K562 (cell line): ENCODE measurements around the gene DOCK7. TPM values are rescaled to one million over a fixed set of nuclear protein-coding genes. Genes with fewer than 3 reads are reported as not detected.

Experiments used
- ATAC-seq: fragments of 200-7000 bp; cut with Tn5 transposase; 3 replicates; pipeline ENCODE4 v1.9.1; 2020; ENCODE audit warnings: moderate library complexity
- BruUV-seq: library from RNA; stranded (reverse); fragments of 400-500 nt; replicated peaks from 2 replicates; lab custom pipeline; 2021; lab: Mats Ljungman, UMichigan
- CTCF ChIA-PET: fragments of 300-600 bp; formaldehyde crosslinking; extraction: SDS; loops from one replicate; lab custom pipeline; 2021; ENCODE audit warnings: low intra/inter-chr PET ratio; lab: Yijun Ruan, JAX
- POLR2A ChIA-PET: fragments of 300-600, 350-650 bp; sonication (Branson Sonifier 250); formaldehyde crosslinking; extraction: SDS; loops from one replicate; lab custom pipeline; 2021; ENCODE audit warnings: antibody characterized with exemption, inconsistent platforms; lab: Yijun Ruan, JAX
- DNase-seq, 4 experiments: peaks; one replicate each; pipeline versions ENCODE4 v3.0.0 to v3.0.0-alpha.2; 2011 to 2018; ENCODE audit warnings: low spot score in 3 of 4, mixed read lengths in 3 of 4; ENCODE audit errors: extremely low read depth in 1 of 4
- FAIRE-seq: peaks from 2 replicates; lab custom pipeline; 2011; peaks lifted over from hg19 to GRCh38; lab: Jason Lieb, UNC
- H2AFZ ChIP-seq: 2 replicates; pipeline ENCODE4 v1.6.0; 2011; ENCODE audit warnings: low read depth, low read length, control low read depth, inconsistent platforms
- H3K27ac ChIP-seq: fragments of 200-600 bp; 3 replicates; pipeline ENCODE4 v1.8.0; 2011; ENCODE audit warnings: low read depth, mild to moderate bottlenecking, control low read depth, inconsistent platforms, low read length, moderate library complexity, mixed read lengths; ENCODE audit errors: extremely low read depth
- H3K27me3 ChIP-seq, 2 experiments: fragments of 300-600 bp in 1 of 2; 2 replicates in 1 of 2; 3 replicates in 1 of 2; pipeline versions ENCODE4 v1.6.0 to v1.8.0; 2011; ENCODE audit warnings: inconsistent platforms in 2 of 2, low read length in 2 of 2, mild to moderate bottlenecking in 1 of 2, mixed read lengths in 1 of 2, moderate library complexity in 1 of 2; ENCODE audit not compliant: control insufficient read depth in 2 of 2, insufficient read depth in 2 of 2
- H3K36me3 ChIP-seq: fragments of 300-600 bp; 3 replicates; pipeline ENCODE4 v1.8.0; 2011; ENCODE audit warnings: mild to moderate bottlenecking, low read length, inconsistent platforms; ENCODE audit not compliant: control insufficient read depth, insufficient read depth
- H3K4me1 ChIP-seq, 2 experiments: fragments of 200-600 bp in 1 of 2; replicated peaks in 1 of 2; 2 replicates in 1 of 2; 3 replicates in 1 of 2; pipeline versions ENCODE4 v1.5.1 to v1.8.0; 2011; ENCODE audit warnings: inconsistent platforms in 2 of 2, low read length in 2 of 2, mild to moderate bottlenecking in 1 of 2, mixed read lengths in 1 of 2, moderate library complexity in 1 of 2; ENCODE audit not compliant: control insufficient read depth in 2 of 2, insufficient read depth in 2 of 2
- H3K4me2 ChIP-seq: 2 replicates; pipeline ENCODE4 v1.6.1; 2011; ENCODE audit warnings: low read length, control low read depth, inconsistent platforms, mixed read lengths; ENCODE audit not compliant: insufficient read depth
- H3K4me3 ChIP-seq: fragments of 200-600 bp; sonication (generic), shearing (Covaris generic); 2 replicates; pipeline ENCODE4 v1.5.1; 2016; ENCODE audit warnings: control low read depth, inconsistent platforms
- H3K79me2 ChIP-seq: fragments of 200-600 bp; 3 replicates; pipeline ENCODE4 v1.8.0; 2011; ENCODE audit warnings: low read length, inconsistent platforms; ENCODE audit not compliant: control insufficient read depth, insufficient read depth
- H3K9ac ChIP-seq, 2 experiments: 2 replicates each; pipeline versions ENCODE4 v1.6.0 to v1.6.1; 2011; ENCODE audit warnings: low read depth in 2 of 2, low read length in 2 of 2, control low read depth in 1 of 2, inconsistent platforms in 1 of 2, mild to moderate bottlenecking in 1 of 2, mixed read lengths in 1 of 2; ENCODE audit not compliant: insufficient read depth in 1 of 2
- H3K9me1 ChIP-seq: one replicate; pipeline ENCODE4 v1.6.0; 2011; ENCODE audit warnings: inconsistent platforms, mild to moderate bottlenecking, low read length, moderate library complexity; ENCODE audit not compliant: control insufficient read depth, insufficient read depth
- H3K9me3 ChIP-seq: replicated peaks from 2 replicates; pipeline ENCODE4 v1.5.1; 2011; ENCODE audit warnings: low read depth, low read length, inconsistent platforms; ENCODE audit not compliant: control insufficient read depth, insufficient read depth
- H4K20me1 ChIP-seq: replicated peaks from 2 replicates; pipeline ENCODE4 v1.6.1; 2011; ENCODE audit warnings: low read length, inconsistent platforms, mixed read lengths; ENCODE audit not compliant: control insufficient read depth, insufficient read depth
- C11orf30 ChIP-seq: fragments of 450-650 bp; IDR thresholded peaks from 2 replicates; pipeline ENCODE4 v1.6.1; 2016; ENCODE audit warnings: low read depth, mild to moderate bottlenecking
- CEBPG ChIP-seq, 3 experiments: fragments of 200-800 bp in 1 of 3; sonication (Bioruptor generic) in 1 of 3; sonication (generic) in 1 of 3; formaldehyde crosslinking in 1 of 3; IDR thresholded peaks in 2 of 3; conservative IDR thresholded peaks in 1 of 3; 2 replicates each; pipeline versions ENCODE4 v1.6.1 to v1.8.0; 2016 to 2022; ENCODE audit warnings: missing compliant biosample characterization in 2 of 3, missing genetic modification characterization in 2 of 3, mild to moderate bottlenecking in 1 of 3, missing genetic modification reagents in 1 of 3
- HNRNPLL ChIP-seq: fragments of 200-400 bp; formaldehyde crosslinking; IDR thresholded peaks from 2 replicates; pipeline ENCODE4 v1.6.1; 2017; ENCODE audit warnings: low read length, low read depth, mild to moderate bottlenecking; ENCODE audit not compliant: poor library complexity, severe bottlenecking
- NELFE ChIP-seq: IDR thresholded peaks from 2 replicates; pipeline ENCODE4 v1.6.1; 2011; ENCODE audit warnings: mild to moderate bottlenecking; ENCODE audit not compliant: insufficient read depth, insufficient read length
- SIRT6 ChIP-seq: IDR thresholded peaks from one replicate; pipeline ENCODE4 v1.6.1; 2012; ENCODE audit warnings: low read depth, mild to moderate bottlenecking, control low read depth, inconsistent platforms, low read length, moderate library complexity
- ZNF766 ChIP-seq: fragments of 200-800 bp; sonication (Bioruptor generic); conservative IDR thresholded peaks from 2 replicates; pipeline ENCODE4 v1.6.1; 2016; ENCODE audit warnings: missing genetic modification characterization, missing compliant biosample characterization
- WGBS: fragments of 100-300 bp; shearing (Covaris generic); methylation state at CpG from one replicate; pipeline ENCODE4 v1.1.6; 2016; ENCODE audit warnings: low coverage, mixed read lengths; ENCODE audit not compliant: insufficient coverage; ENCODE audit errors: missing lambda C conversion rate; 5-methylcytosine and 5-hydroxymethylcytosine counted together
- in situ Hi-C: fragments of 300-500 bp; cut with MboI; formaldehyde crosslinking; loops from 4 replicates; pipeline ENCODE4 v1.15.0; 2018; ENCODE audit warnings: inconsistent platforms, mixed read lengths
- intact Hi-C: fragments of 100-400 bp; cut with micrococcal nuclease; formaldehyde crosslinking; loops from 2 replicates; pipeline ENCODE4 v1.14.2; 2022
- polyA plus RNA-seq, 8 experiments: library from polyadenylated mRNA; depleted of rRNA in 4 of 8; stranded (reverse) in 5 of 8; unstranded in 3 of 8; fragments of >200 nt; fragmentation: Nextera tagmentation in 2 of 8; fragmentation: Illumina TruSeq in 1 of 8; extraction: Ambion mirVana in 2 of 8; extraction: Trizol in 1 of 8; gene quantifications; 2 replicates each; pipeline versions ENCODE4 v1.2.1 to v1.2.3, GENCODE V29; 2011 to 2014; ENCODE audit warnings: inconsistent platforms in 1 of 8, missing spikeins in 1 of 8
- total RNA-seq, 7 experiments: library from RNA; depleted of rRNA in 6 of 7; stranded (reverse); fragments of >200 nt in 6 of 7; fragmentation: Illumina TruSeq in 2 of 7; extraction: Trizol in 2 of 7; gene quantifications; 2 replicates each; pipeline versions ENCODE4 v1.2.1 to v1.2.3, GENCODE V29; 2011 to 2021; ENCODE audit warnings: low replicate concordance in 1 of 7
- TF ChIP-seq, protein P1 (sequence below): sonication (generic); formaldehyde crosslinking; IDR thresholded peaks from 2 replicates; pipeline ENCODE4 v1.5.0; 2020; ENCODE audit warnings: missing genetic modification reagents
- TF ChIP-seq, protein P2 (sequence below): sonication (generic); IDR thresholded peaks from 2 replicates; pipeline ENCODE4 v1.6.1; 2016
- TF ChIP-seq, protein P3 (sequence below): sonication (generic); formaldehyde crosslinking; IDR thresholded peaks from 2 replicates; pipeline ENCODE4 v1.9.0; 2022; ENCODE audit warnings: mild to moderate bottlenecking, missing genetic modification reagents
- TF ChIP-seq, protein P4 (sequence below), 2 experiments: fragments of 450-650 bp in 1 of 2; sonication (generic) in 1 of 2; formaldehyde crosslinking in 1 of 2; IDR thresholded peaks in 1 of 2; conservative IDR thresholded peaks in 1 of 2; 2 replicates each; pipeline versions ENCODE4 v1.6.1 to v1.8.1; 2016 to 2023; ENCODE audit warnings: mild to moderate bottlenecking in 2 of 2, moderate library complexity in 2 of 2, inconsistent platforms in 1 of 2, missing genetic modification reagents in 1 of 2

The DOCK7 gene
- total and polyA plus RNA-seq, 9 of the 15 experiments (the other 6 are each of a cell fraction or from before 2014, with no cell fraction given) = 4.9 to 35.1 (median 12.6) TPM

DNA sequence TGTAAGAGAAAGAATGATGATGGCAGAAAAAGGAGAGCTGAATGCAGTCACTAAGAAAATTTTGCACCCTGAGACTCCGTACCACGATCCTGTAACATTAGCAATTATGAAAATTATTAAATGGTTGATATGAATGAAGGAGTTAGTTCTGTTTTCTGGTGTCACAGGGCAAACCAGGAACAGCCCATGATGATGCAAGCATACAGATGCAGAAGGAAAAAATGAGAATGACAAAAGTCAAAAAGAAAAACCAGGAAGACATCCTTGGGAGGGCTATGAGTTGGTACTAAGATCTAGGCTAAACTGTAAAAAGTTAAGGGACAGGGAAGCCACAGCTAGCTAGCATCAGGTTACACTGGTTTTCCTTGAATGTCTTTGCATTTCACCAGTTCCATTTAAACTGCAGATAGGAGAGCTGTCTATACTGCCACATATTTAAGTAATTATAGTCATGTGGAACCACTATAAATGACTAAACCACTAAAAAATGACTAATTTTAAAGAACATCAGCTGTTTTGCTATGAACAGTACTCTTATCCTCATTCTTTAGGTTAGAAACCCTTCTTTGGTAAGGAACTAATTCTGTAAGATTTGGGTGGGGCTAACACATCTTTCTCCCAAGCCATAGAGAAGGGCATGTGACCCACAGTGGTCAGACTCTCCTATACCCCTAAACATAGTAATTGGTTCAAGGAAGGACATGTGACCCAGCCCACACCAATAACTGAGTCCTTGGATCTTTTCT is 11.4 kb downstream of the DOCK7 start:
- in situ Hi-C loops = no loop called here
- peak; percentile 64 for ATAC-seq

More for the DNA sequence above, 11.4 kb downstream of the DOCK7 start:
- H3K4me3 ChIP-seq = no peak overlapping the region
- H3K4me1 ChIP-seq = no peaks in the 10 kb centered on the region; a peak in 1 of 5 replicates
- no peak overlapping the region for H3K9ac ChIP-seq
- no peak overlapping the region for H2AFZ ChIP-seq
- TF ChIP-seq, protein P1, sequence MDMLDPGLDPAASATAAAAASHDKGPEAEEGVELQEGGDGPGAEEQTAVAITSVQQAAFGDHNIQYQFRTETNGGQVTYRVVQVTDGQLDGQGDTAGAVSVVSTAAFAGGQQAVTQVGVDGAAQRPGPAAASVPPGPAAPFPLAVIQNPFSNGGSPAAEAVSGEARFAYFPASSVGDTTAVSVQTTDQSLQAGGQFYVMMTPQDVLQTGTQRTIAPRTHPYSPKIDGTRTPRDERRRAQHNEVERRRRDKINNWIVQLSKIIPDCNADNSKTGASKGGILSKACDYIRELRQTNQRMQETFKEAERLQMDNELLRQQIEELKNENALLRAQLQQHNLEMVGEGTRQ (CRISPR knock-in tag) = peak; percentile 55
- no peak for TF ChIP-seq HNRNPLL
- TF ChIP-seq NELFE = no peak
- no peak for TF ChIP-seq CEBPG (CRISPR knock-in tag; IDR thresholded peaks at IDR 0.05)
- TF ChIP-seq CEBPG (tag; conservative IDR thresholded peaks at IDR 0.05 in 1 of 2, IDR thresholded peaks at IDR 0.05 in 1 of 2) = peak; percentile 26 to 33; a peak in 2 of 4 replicates
- no peak for TF ChIP-seq ZNF766 (CRISPR knock-in tag)
- TF ChIP-seq, protein P2, sequence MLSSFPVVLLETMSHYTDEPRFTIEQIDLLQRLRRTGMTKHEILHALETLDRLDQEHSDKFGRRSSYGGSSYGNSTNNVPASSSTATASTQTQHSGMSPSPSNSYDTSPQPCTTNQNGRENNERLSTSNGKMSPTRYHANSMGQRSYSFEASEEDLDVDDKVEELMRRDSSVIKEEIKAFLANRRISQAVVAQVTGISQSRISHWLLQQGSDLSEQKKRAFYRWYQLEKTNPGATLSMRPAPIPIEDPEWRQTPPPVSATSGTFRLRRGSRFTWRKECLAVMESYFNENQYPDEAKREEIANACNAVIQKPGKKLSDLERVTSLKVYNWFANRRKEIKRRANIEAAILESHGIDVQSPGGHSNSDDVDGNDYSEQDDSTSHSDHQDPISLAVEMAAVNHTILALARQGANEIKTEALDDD = peak; percentile 29; the same call in 1 of the 2 replicates
- TF ChIP-seq, protein P3, sequence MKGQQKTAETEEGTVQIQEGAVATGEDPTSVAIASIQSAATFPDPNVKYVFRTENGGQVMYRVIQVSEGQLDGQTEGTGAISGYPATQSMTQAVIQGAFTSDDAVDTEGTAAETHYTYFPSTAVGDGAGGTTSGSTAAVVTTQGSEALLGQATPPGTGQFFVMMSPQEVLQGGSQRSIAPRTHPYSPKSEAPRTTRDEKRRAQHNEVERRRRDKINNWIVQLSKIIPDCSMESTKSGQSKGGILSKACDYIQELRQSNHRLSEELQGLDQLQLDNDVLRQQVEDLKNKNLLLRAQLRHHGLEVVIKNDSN (CRISPR knock-in tag) = 0 out of 2 replicates have a peak, but pooled peaks have one; percentile 20
- TF ChIP-seq, protein P4, sequence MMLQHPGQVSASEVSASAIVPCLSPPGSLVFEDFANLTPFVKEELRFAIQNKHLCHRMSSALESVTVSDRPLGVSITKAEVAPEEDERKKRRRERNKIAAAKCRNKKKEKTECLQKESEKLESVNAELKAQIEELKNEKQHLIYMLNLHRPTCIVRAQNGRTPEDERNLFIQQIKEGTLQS (IDR thresholded peaks at IDR 0.05) = peak; percentile 70
- TF ChIP-seq, protein P4 (CRISPR knock-in tag; conservative IDR thresholded peaks at IDR 0.05) = no peak
- TF ChIP-seq SIRT6 = no peak
- no peak for TF ChIP-seq C11orf30
- no peak overlapping the region for H3K27ac ChIP-seq
- no TSS peak for BruUV-seq
- DNase-seq (no peak), FAIRE-seq (no peak)
- CTCF ChIA-PET = no interaction called here
- no peak overlapping the region for H3K4me2 ChIP-seq
- H3K79me2 ChIP-seq = peaks cover 3% of the 10 kb centered on the region; the same call in 1 of the 3 replicates
- intact Hi-C loops = no loop called here
- H3K36me3 ChIP-seq = no peaks in the 10 kb centered on the region
- no peaks in the 10 kb centered on the region for H3K27me3 ChIP-seq
- no peaks in the 10 kb centered on the region for H3K9me1 ChIP-seq
- H3K9me3 ChIP-seq = no peaks in the 10 kb centered on the region
- POLR2A ChIA-PET = interaction anchor here (1.8 to 2.8 kb wide), 2 partner anchors 13 kb away, joined by 6 to 12 read pairs; partner anchors contain the start of gene DOCK7
- WGBS = 69% methylated on average over 2 of the region's 2 CpGs
- no peaks in the 10 kb centered on the region for H4K20me1 ChIP-seq
